Hepatocyte (in vitro differentiated cells): ENCODE results near the gene EFNA2. TPM values are rescaled to one million over a fixed set of nuclear protein-coding genes. Genes with fewer than 3 reads are reported as not detected.

Experiments used
- DNase-seq: peaks from one replicate; pipeline ENCODE4 v3.0.0-alpha.2; 2016; ENCODE audit warnings: low spot score
- H2AFZ ChIP-seq: fragments of 200-600 bp; sonication (generic); 2 replicates; pipeline ENCODE4 v1.6.0; 2016; ENCODE audit warnings: antibody characterized with exemption, mild to moderate bottlenecking
- H3K27ac ChIP-seq: fragments of 200-600 bp; sonication (generic); 2 replicates; pipeline ENCODE4 v1.5.1; 2016; ENCODE audit warnings: mild to moderate bottlenecking
- H3K27me3 ChIP-seq: fragments of 200-600 bp; sonication (generic); 2 replicates; pipeline ENCODE4 v1.6.1; 2016
- H3K36me3 ChIP-seq: fragments of 200-600 bp; sonication (generic); replicated peaks from 2 replicates; pipeline ENCODE4 v1.5.1; 2016; ENCODE audit warnings: low read depth; ENCODE audit not compliant: insufficient read depth
- H3K4me1 ChIP-seq: fragments of 200-600 bp; sonication (generic); 2 replicates; pipeline ENCODE4 v1.5.1; 2016; ENCODE audit warnings: mild to moderate bottlenecking, moderate library complexity; ENCODE audit not compliant: insufficient read depth
- H3K4me2 ChIP-seq: fragments of 200-600 bp; sonication (generic); 2 replicates; pipeline ENCODE4 v1.6.0; 2016
- H3K4me3 ChIP-seq: fragments of 200-600 bp; sonication (generic); 2 replicates; pipeline ENCODE4 v1.5.1; 2016; ENCODE audit warnings: mild to moderate bottlenecking
- H3K79me2 ChIP-seq: fragments of 200-600 bp; sonication (generic); 2 replicates; pipeline ENCODE4 v1.6.0; 2017; ENCODE audit warnings: mild to moderate bottlenecking
- H3K9me2 ChIP-seq: fragments of 200-600 bp; sonication (generic); replicated peaks from 2 replicates; pipeline ENCODE4 v1.6.0; 2017; ENCODE audit warnings: mild to moderate bottlenecking; ENCODE audit not compliant: insufficient read depth
- H3K9me3 ChIP-seq: fragments of 200-600 bp; sonication (generic); 2 replicates; pipeline ENCODE4 v1.5.1; 2016; ENCODE audit warnings: low read depth, mild to moderate bottlenecking
- H4K20me1 ChIP-seq: fragments of 200-600 bp; sonication (generic); 2 replicates; pipeline ENCODE4 v1.6.0; 2016; ENCODE audit warnings: mild to moderate bottlenecking; ENCODE audit not compliant: insufficient read depth, poor library complexity, severe bottlenecking
- EZH2 ChIP-seq: fragments of 200-600 bp; sonication (generic); IDR thresholded peaks from 2 replicates; pipeline ENCODE4 v1.6.1; 2016; ENCODE audit warnings: antibody characterized with exemption, mild to moderate bottlenecking, borderline replicate concordance
- EZH2phosphoT487 ChIP-seq: fragments of 200-600 bp; sonication (generic); IDR thresholded peaks from one replicate; pipeline ENCODE4 v1.6.1; 2018; ENCODE audit warnings: antibody characterized with exemption, mild to moderate bottlenecking, low read depth, moderate library complexity; ENCODE audit not compliant: unreplicated experiment, severe bottlenecking
- WGBS: methylation state at CpG from one replicate; pipeline ENCODE4 v1.1.6; 2016; ENCODE audit warnings: low lambda C conversion rate; ENCODE audit errors: missing lambda C conversion rate; 5-methylcytosine and 5-hydroxymethylcytosine counted together
- polyA plus RNA-seq: library from polyadenylated mRNA; unstranded; fragments of >200 nt; fragmentation: Nextera tagmentation; extraction: Ambion mirVana; gene quantifications from 2 replicates; pipeline ENCODE4 v1.2.1, GENCODE V29; 2016
- total RNA-seq: library from RNA; depleted of rRNA; stranded (reverse); fragments of >200 nt; gene quantifications from 2 replicates; pipeline ENCODE4 v1.2.3, GENCODE V29; 2014
- TF ChIP-seq, protein P1 (sequence below): fragments of 200-600 bp; sonication (generic); IDR thresholded peaks from 2 replicates; pipeline ENCODE4 v1.5.1; 2016; ENCODE audit warnings: antibody characterized with exemption, mild to moderate bottlenecking; ENCODE audit not compliant: poor library complexity

The EFNA2 gene
- total and polyA plus RNA-seq, 2 experiments from 2014 or later = 1.3 to 14.2 TPM

DNA sequence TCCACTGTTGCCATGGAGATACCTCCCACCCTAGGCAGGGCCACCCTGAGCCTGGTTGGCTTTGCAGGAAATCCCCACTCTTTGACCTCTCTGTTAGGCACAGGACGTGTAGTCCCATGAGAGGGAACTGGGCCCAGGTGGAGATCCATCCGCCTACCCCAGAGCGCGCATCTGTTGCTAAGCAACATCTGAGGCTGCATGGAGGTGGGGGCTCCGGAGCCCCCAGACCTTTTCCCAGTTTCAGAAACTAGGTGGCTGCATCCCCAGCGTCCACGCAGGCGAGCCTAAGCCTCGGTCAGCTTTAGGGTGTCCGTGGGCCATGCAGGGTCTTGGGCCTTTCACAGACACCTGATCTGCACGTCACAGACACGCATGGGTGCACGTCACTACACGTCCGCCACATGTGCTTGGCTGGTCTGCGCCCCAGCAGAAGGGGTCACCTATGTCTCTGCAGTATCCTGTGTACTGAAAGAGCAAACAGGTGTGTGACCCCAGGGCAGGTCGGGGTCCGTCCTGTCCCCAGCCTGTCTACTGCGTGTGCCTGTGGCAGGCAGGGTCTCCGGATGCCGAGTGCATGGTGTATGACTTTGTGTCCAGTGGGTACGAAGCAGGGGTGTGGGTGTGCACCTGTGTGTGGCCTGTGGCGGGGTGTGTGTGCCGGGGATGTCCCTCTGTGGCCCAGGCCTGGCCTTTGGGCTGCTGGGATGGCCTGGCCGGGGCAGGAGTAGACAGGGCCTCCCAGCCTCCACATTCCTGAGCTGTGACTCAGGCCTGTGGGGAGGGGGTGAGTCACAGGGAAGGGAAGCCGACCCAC lies 20.7 kb upstream of the EFNA2 start:
- no peak overlapping the region for H2AFZ ChIP-seq
- peak overlapping the region; percentile 100 for H3K4me2 ChIP-seq
- H3K27ac ChIP-seq = peak overlapping the region; percentile 87
- peaks cover 69% of the 10 kb centered on the region for H3K4me1 ChIP-seq
- 62% methylated on average over 26 of the region's 26 CpGs for WGBS
- H3K27me3 ChIP-seq = no peaks in the 10 kb centered on the region
- H3K9me2 ChIP-seq = no peaks in the 10 kb centered on the region
- H3K79me2 ChIP-seq = peaks cover 30% of the 10 kb centered on the region
- peak; percentile 92 for DNase-seq
- no peak overlapping the region for H3K4me3 ChIP-seq
- no peaks in the 10 kb centered on the region for H3K36me3 ChIP-seq
- no peaks in the 10 kb centered on the region for H3K9me3 ChIP-seq
- peaks cover 4% of the 10 kb centered on the region for H4K20me1 ChIP-seq
- TF ChIP-seq EZH2phosphoT487 (no peak), EZH2 (no peak)
- TF ChIP-seq, protein P1, sequence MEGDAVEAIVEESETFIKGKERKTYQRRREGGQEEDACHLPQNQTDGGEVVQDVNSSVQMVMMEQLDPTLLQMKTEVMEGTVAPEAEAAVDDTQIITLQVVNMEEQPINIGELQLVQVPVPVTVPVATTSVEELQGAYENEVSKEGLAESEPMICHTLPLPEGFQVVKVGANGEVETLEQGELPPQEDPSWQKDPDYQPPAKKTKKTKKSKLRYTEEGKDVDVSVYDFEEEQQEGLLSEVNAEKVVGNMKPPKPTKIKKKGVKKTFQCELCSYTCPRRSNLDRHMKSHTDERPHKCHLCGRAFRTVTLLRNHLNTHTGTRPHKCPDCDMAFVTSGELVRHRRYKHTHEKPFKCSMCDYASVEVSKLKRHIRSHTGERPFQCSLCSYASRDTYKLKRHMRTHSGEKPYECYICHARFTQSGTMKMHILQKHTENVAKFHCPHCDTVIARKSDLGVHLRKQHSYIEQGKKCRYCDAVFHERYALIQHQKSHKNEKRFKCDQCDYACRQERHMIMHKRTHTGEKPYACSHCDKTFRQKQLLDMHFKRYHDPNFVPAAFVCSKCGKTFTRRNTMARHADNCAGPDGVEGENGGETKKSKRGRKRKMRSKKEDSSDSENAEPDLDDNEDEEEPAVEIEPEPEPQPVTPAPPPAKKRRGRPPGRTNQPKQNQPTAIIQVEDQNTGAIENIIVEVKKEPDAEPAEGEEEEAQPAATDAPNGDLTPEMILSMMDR = no peak

- H3K9me3 ChIP-seq = no peaks in the 10 kb centered on the region
- H2AFZ ChIP-seq = no peak overlapping the region
- peak overlapping the region; percentile 100 for H3K4me2 ChIP-seq
- H3K27me3 ChIP-seq = no peaks in the 10 kb centered on the region
- H4K20me1 ChIP-seq = peaks cover 11% of the 10 kb centered on the region
- H3K4me3 ChIP-seq = no peak overlapping the region
- H3K27ac ChIP-seq = peak overlapping the region; percentile 87
- peaks cover 35% of the 10 kb centered on the region for H3K79me2 ChIP-seq
- H3K36me3 ChIP-seq = no peaks in the 10 kb centered on the region
- peaks cover 70% of the 10 kb centered on the region for H3K4me1 ChIP-seq
- peak; percentile 82 for DNase-seq
- TF ChIP-seq, protein P1 = no peak
- TF ChIP-seq EZH2 = no peak
- no peak for TF ChIP-seq EZH2phosphoT487
- no peaks in the 10 kb centered on the region for H3K9me2 ChIP-seq
- WGBS = 11% methylated on average over 22 of the region's 28 CpGs
Measured at GRCh38 chr19:1265615-1266128, 20.0 kb upstream of the EFNA2 start.

GRCh38 chr19:1266129-1266915 lies 19.4 kb upstream of the EFNA2 start:
- H3K79me2 ChIP-seq = peaks cover 39% of the 10 kb centered on the region
- H3K9me3 ChIP-seq = no peaks in the 10 kb centered on the region
- peak overlapping the region; percentile 87 for H3K27ac ChIP-seq
- H3K27me3 ChIP-seq = no peaks in the 10 kb centered on the region
- peak; percentile 96 for DNase-seq
- TF ChIP-seq, protein P1 = no peak
- TF ChIP-seq EZH2phosphoT487 (no peak), EZH2 (no peak)
- peak overlapping the region; percentile 69 for H3K4me3 ChIP-seq
- peak overlapping the region; percentile 18 for H2AFZ ChIP-seq
- WGBS = 4% methylated on average over 60 of the region's 84 CpGs
- H4K20me1 ChIP-seq = peaks cover 17% of the 10 kb centered on the region
- peak overlapping the region; percentile 100 for H3K4me2 ChIP-seq
- peaks cover 73% of the 10 kb centered on the region for H3K4me1 ChIP-seq
- no peaks in the 10 kb centered on the region for H3K36me3 ChIP-seq
- H3K9me2 ChIP-seq = no peaks in the 10 kb centered on the region
